HG03159 (cell line): ENCODE measurements around the gene SEC14L5.

Experiments
- ATAC-seq: cut with Tn5 transposase; IDR thresholded peaks from one replicate; pipeline ENCODE4 v1.9.1; 2021; ENCODE audit warnings: mild to moderate bottlenecking, moderate library complexity; ENCODE audit not compliant: unreplicated experiment

Gene SEC14L5

DNA sequence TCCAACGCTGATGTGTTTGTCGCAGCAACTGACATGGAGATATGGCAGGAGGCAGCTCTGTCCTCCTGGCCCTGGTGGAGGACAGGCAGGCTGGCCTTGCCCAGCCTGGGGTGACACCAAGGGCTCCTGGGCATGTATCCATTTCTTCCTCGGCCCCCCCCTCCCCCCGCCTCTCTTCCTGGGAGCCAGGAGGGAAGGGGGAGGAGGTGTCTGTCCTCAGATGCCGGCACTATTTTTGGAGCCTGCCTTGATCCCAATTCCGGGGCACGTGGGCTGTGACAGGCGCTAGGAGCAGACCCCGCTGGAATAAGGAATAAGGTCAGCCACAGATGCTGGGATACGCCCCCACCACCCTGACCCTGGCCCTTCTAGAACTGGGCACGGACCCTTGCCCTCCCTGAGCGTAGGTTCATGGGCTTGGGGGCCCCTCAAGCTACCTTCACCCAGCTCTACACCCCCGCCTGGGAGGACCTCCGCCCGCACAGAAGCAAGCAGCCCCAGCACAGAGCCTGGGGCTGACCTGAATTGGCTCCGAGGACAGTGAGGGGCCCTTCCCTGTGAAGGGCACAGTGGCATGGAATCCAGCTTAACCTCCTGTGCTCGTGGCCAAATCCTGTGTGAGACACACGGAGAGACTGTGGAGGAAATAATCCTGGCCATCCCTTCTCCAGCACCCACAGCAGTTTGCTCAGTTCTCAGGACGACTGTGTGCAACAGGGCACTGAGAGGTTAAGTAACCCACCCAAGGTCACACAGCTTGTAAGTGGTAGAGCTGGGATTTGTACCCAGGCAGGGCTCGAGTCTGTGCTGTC, 24.1 kb downstream of the SEC14L5 start:
- no peak for ATAC-seq

DNA sequence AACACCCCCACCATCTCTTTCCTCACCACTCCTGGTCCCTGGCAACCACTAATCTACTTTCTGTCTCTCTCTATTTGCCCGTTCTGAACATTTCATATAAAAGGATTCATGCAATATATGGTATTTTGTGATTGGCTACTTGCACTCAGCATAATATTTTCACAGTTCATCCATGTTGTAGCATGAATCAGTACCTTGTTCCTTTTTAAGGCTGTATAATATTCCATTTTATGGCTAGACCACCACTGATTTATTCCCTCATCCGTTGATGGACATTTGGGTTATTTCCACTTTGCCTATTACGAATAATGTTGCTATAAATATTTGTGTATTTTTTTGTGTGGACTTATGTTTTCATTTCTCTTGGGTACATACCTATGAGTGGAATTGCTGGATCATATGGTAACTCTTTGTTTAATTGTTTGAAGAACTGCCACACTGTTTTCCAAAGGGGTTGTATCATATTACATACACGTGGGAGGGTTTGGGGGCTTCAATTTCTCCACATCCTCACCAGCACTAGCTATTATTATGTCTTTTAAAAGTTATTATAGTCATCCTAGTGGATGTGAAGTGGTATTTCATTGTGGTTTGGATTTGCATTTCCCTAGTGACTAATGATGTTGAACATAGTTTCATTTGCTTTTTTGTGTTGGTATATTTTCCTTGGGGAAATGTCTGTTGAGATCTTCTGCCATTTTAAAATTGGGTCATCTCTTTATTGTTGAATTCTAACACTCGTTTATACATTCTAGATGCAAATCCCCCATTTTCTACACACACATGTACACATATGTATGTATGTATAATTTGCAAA, 26.3 kb downstream of the SEC14L5 start:
- ATAC-seq, result no peak

DNA sequence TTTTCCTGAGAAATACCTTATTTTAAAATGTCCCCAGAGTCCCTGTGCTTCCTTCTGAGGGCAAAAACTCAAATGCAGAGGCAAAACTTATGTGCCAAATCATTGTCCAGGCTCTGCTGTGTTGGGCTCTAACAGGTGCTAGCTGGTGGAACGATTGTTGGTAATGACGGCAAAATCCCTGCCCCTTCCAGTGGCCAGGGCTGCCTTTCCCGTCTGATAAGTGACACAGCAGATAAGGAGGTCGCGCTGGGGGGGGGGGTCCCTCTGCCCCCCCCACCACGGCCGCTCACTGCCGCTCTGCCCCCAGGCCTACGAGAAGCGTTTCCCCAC, 29.1 kb downstream of the SEC14L5 start:
- ATAC-seq, result no peak

DNA sequence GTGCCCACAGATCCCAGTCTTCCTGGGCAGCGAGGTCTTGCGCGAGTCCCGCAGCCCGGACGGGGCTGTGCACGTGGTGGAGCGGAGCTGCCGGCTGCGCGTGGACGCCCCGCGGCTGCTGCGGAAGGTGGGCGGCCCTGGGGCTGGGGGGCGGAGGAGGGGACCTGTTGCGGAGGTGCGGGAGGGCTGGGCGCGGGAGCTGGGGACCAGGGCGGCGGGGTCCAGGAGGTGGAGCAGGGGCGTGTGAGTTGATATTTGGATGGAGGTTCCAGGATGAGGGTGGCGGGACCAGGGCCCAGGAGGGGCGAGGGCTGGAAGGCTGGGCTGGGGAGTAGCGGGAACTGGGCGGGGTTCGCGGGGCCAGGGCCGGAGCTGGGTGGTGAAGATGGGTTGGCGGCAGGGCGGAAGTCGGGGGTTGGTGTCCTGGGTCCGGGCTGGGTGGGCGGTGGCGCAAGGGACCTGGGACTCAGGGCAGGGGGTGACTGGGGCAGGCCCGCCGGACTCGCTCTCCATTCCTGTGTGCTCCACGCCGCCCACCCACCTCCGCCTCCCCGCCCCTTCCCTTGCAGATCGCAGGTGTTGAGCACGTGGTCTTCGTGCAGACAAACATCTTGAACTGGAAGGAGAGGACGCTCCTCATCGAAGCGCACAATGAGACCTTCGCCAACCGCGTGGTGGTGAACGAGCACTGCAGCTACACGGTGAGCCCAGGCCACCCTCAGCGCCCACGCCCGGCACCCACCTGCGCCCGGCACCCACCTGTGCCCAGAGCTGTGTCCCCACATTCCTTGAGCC, 29.6 kb downstream of the SEC14L5 start:
- no peak for ATAC-seq

DNA sequence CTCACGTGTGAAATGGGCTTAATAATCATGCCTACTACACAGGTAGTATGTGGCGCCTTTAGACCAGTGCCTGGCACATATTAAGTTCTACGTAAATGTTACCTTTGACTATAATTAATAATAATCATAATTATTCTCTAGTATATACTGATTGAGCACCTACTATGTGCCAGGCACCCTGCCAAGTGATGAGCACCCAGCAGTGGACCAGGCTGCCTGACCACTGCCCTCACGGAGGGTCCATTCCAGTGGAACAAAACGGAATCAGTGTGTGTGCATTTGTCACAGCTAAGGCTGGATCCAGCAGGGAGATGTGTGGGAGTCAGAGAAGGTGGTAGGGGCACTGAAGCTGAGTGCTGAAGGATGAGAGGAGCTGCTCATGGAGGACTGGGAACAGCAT, 30.5 kb downstream of the SEC14L5 start:
- no peak for ATAC-seq

DNA sequence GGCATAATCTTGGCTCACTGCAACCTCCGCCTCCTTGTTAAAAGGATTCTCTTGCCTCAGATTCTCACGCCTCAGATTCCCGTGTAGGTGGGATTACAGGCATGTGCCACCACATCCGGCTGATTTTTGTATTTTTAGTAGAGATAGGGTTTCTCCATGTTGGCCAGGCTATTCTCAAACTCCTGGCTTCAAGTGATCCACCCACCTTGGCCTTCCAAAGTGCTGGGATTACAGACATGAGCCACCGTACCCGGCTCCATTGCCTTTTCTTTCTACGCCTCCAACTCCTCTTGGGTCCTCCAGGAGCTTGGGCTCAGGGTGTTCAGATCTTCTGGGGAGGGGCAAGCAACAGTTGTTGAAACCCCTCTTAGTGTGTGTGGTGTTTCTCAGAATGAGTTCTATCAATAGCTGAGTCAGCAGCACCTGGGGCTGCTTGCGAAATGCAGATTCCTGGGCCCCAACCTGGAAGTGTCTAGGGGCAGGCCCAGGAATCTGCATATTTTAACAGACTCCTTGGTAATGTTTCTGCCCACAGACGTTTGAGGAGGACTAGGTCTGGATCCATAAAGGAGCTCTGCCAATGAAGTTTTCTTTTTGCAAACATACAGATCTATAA, 31.4 kb downstream of the SEC14L5 start:
- ATAC-seq, result no peak

DNA sequence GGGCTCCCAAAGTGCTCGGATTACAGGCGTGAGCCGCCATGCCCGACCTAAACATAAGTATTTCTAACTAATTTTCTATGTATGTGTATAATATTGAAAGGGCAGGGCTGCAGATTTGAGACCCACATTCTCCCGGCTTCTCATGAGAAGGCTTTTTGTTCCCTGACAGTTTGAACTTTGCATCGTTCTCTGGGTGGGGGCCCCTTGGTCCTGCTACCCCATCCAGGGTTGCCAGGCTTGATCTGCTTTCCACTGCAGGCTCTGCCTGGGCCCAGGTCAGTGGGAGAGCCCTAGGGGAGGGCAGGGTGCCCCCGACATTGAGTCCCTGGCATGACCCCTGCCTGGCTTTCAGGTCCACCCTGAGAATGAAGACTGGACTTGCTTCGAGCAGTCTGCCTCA, 32.3 kb downstream of the SEC14L5 start:
- ATAC-seq, result no peak

DNA sequence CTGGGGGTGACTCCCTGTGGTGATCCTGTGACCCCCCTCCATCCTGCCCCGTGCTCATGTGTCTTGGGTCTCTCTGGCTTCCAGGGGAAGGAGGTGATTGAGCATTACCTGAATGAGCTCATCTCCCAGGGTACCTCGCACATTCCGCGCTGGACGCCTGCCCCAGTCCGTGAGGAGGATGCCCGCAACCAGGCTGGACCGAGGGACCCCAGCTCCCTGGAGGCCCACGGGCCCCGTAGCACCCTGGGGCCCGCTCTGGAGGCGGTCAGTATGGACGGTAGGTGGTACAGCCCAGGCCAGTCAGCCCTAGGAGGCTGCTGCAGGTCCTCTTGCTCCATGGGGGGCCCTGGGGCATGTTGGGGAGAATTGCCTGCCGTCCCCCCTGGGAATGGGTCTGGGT, 33.6 kb downstream of the SEC14L5 start:
- ATAC-seq, result no peak

DNA sequence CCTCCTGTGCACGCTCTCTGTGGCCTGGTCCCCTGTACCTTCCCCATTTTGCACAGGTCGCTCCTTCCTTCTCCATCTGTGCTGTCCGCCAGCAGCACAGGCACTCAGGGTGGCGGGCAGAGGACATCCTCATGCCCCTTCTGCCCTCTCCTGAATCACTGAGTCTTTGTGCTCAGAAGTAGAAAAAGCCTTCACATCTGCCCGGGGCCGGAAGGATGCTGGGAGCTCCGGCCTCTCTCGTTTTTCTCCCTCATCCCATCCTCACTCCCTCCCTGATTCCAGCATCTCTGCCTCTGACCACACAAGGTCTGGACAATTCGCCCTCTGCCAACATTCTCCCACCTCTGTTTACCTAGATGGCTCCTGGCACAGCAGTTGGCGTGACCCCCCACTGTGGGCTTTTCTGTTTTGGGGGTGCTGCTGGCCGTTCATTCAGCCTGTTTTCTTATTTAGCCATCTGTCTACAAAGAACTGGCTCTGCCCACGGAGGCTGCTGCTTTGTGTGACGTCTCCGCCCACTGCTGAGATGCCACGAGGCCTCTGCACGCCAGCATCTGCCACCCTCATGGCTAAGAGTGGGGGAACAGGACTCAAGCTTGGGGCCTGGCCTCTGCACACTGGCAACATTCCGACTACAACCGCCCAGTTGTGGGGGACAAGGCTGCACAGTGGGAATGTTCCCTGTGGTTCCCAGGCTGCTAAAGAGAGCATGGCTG, 36.7 kb downstream of the SEC14L5 start:
- no peak for ATAC-seq

DNA sequence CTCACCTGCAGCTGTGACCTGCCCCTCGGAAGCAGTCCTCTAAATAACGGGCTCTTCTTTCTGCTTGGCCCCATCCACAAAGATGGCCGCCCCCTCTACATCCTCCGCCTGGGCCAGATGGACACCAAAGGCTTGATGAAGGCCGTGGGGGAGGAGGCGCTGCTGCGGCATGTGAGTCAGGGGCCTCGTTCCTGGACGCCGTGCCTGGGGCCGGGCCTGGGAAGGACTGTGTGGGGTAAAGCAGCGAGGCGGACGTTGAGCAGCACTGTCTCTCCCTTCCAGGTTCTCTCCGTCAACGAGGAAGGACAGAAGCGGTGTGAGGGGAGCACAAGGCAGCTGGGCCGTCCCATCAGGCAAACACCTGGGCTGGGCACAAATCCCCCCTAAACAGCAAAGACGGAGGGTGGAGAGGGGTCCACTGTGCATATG, 42.5 kb downstream of the SEC14L5 start:
- ATAC-seq, result no peak

DNA sequence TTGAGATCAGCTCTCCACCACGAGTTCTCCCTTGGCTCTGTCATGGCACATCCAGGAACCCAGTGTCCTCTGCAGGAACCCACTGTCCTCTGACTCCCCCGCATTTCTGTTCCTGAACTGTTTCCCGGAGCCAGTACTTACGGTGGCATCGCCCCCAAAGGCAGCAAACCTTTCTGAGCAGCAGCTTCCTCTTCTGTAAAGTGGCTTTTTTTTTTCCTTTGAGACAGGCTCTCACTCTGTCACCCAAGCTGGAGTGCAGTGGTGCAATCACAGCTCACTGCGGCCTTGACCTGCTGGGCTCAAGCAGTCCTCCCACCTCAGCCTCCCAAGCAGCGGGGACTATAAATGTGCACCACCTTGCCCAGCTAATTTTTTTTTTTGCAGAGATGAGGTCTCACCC, 43.4 kb downstream of the SEC14L5 start:
- no peak for ATAC-seq

DNA sequence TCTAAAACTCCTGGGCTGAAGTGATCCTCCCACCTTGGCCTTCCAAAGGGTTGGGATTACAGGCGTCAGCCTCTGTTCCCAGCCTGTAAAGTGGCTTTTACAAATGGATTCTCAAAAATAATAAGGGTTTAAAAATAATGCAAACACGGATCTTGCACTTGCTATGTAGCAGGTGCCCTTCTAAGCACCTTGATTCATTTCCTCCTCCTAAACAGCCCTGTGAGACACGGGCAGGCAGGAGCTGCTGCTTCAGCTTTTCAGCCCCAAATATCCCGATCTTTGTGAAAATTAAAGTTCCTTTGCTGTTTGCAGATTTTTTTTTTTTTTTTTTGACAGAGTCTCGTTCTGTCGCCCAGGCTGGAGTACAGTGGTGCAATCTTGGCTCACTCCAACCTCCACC, 43.9 kb downstream of the SEC14L5 start:
- ATAC-seq, result no peak

DNA sequence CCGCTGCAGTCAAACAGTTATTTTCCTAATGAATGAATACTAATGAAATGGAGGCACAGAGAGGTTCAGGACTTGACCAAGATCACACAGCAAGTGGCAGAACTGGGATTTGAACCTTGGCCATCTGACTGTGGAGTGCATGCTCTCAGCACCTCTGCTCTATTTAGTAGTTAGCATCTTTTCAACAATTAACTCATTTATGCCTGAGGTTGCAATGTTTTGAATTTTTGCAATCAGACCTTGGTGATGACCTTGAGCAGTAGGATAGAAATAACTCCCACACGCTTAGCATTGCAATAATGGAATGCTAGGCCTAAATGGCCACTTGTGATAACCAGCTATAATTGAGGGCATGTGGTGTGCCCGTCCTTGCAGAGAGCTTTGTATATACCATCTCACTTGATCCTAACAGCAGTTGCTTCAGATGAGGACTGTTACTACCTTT, 44.6 kb downstream of the SEC14L5 start:
- ATAC-seq, result no peak

DNA sequence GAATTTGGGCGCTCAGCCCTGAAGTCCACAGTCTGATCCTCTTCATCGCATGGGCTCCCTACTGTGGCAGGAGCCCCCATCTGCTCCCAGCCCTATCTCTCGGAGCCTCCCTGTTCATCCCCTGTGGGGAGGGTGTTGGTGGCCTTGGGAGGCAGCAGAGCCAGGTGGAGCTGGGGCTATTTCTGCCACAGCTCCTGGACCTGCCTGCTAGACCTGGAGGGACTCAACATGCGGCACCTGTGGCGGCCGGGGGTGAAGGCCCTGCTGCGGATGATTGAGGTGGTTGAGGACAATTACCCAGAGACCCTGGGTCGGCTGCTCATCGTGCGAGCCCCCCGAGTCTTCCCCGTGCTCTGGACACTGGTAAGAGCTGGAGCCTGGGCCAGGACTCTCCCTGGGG, 45.1 kb downstream of the SEC14L5 start:
- no peak for ATAC-seq

DNA sequence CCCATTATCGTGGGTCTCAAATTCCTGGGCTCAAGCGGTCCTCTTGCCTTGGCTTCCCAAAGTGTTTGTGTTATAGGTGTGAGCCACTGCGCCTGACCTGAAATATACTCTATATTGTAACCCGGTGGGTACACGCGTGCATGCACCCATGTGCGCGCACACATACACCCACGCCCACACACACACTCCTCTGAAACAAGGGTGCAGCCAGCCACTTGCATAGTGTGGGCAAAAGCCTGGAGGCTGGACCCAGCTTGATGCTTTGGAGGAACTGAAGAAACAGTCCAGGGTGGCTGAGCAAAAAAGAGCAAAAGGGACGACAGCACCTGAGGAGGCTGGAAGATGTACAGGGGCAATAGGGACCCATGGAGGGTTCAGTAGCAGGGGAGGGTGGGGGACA, 45.7 kb downstream of the SEC14L5 start:
- ATAC-seq, result no peak

DNA sequence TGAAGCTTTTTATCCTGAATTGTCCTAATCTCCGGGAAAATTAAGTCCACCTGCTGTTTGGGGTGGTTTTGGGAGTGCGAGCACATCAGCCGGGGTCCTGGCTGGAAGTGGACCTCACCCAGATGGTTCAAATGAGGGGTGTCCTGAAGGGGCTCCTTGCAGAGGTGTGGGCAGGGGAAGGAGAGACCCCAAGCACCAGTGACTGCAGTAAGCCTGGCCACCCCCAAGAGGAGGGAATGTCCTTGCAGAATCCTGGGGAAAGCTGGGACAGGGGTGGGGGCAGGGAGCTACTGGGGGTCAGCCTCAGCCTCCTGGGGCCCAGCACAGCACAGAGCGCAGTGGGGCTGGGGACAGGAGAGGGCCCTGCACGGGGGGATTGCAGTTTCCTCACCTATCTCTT, 46.2 kb downstream of the SEC14L5 start:
- no peak for ATAC-seq

DNA sequence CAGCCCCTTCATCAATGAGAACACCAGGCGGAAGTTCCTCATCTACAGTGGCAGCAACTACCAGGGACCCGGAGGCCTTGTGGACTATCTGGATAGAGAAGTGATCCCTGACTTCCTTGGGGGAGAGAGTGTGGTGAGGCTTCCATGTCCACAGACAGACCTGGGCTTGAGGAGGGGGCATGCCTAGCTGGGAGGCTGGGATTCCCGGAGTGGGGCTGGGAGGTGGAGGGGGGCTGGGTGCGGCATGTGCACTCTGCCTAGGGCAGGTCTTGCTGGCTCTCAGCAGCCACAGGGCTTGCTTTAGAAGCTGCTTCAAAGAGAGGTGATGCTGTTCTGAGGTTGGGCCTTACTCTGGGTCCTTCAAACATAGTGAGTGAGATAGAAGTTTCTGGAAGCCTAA, 47.8 kb downstream of the SEC14L5 start:
- no peak for ATAC-seq

DNA sequence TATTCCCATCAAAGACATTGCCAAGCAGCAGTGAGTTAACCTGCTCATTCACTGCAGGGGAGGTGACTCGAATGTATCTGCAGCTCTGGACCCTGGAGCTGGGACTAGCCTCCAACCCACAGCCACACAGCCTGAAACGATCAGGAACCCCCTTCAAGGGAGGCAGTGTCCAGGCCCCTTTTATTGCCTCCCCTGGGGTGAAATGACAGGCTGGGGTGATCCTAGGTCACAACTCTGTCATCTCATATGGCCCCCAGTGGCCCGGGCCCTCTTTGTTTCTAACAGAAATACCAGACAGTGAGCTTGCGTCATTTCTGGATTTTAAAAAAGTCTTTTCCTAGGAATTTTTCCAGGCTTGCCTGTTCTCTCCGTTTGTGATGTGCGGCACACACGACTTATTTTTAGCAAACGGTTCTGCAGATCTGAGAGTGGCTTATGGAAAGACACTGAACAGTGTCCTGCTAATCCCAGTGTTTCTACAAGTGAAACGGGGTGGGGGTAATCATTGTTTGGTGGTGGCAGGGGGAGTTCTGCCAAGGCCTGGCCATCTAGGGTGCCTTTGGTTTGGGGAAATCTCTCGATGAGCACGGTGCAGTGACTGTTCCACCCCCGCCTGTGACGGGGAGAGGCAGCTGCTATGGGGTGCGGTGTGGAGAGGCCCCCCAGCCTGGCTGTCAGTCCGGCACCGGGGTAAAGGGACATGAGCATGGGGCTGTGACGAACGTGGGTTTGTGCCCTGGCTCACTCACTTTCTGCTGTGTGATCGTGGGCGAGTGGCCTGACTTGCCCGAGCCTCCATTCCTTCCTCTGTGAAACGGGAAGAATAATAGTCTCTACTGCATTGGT, 48.4 kb downstream of the SEC14L5 start:
- no peak for ATAC-seq

DNA sequence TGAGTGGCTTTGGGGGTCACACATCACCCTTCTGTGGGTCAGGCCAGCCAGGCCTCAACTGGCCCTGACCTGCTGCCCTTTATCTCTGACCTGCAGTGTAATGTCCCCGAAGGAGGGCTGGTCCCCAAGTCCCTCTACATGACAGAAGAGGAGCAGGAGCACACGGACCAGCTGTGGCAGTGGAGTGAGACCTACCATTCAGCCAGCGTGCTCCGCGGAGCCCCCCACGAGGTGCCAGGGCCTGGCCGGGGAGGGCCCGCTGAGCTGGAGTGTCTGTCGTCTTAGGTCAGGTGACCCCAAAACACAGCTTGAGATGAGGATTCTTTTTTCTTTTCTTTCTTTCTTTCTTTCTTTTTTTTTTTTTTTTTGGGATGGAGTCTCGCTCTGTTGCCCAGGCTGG, 49.1 kb downstream of the SEC14L5 start:
- ATAC-seq, result no peak

DNA sequence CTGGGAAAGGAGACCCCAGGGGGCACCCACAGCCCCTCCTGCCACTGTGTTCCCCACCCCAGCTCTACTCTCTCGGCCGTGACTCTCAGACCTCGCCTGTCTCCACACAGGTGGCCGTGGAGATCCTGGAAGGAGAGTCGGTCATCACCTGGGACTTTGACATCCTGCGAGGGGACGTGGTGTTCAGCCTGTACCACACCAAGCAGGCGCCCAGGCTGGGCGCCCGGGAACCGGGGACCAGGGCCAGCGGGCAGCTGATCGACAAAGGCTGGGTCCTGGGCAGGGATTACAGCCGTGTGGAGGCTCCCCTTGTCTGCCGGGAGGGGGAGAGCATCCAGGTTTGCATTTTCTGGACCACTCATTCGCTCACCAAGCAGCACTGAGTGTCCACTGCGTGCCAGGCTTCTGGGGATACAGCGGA, 50.2 kb downstream of the SEC14L5 start:
- ATAC-seq, result no peak
